ENCODE measurements around the gene COMMD4.

The COMMD4 gene

DNA sequence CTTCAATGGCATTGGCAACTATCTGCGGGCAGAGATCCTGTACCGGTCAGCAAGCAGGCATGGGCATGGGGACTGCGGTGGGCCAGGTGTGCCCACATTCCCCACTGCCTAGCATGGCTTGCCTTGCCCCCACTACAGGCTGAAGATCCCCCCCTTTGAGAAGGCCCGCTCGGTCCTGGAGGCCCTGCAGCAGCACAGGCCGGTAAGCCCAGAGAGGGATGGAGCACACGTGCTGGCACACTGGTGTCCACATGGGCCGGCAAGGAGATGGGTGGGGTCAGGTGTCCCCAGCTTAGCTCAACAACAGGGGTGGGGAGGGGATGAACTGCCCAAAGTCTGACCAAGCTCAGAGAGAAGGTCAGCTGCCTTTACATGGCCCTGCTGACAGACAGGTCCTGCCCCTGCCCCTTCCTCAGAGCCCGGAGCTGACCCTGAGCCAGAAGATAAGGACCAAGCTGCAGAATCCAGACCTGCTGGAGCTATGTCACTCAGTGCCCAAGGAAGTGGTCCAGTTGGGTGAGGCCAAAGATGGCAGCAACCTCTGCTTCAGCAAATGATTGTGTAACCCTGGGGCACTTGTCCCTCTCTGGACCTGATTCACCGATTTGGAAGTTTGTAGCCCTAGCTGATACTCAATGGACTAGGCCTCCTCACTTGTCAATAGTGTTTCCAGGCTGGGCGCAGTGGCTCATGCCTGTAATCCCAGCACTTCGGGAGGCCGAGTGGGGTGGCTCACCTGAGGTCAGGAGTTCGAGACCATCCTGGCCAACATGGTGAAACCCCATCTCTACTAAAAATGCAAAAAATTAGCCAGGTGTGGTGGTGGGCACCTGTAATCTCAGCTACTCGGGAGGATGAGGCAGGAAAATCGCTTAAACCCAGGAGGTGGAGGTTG is 16.6 kb downstream of the COMMD4 start:
- TF ChIP-seq JUND (IDR thresholded peaks at IDR 0.05; ENCODE audit: low read depth), result no peak
- in situ Hi-C loops (cut with HindIII; ENCODE audit: low pct_unique_long_range_greater_than_20kb, low sequenced_read_pairs), result no loop called here
- no peak for DNase-seq (ENCODE audit: low read depth in 1 of 2, low spot score in 1 of 2)

DNA sequence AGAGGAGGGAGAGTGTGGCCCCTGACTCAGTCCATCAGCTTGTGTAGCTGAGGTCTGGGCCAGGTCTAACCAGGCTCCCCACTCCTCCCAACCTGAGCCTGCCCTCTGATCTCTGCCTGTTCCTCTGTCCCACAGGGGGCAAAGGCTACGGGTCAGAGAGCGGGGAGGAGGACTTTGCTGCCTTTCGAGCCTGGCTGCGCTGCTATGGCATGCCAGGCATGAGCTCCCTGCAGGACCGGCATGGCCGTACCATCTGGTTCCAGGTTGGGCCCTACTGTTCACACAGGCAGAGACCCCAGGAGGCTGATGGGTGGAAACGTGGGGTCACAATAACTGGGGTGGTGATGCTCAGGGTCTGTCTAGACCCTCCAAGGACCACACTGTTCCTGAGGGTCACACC is 17.7 kb downstream of the COMMD4 start:
- no peak for DNase-seq (ENCODE audit: low read depth in 1 of 2, low spot score in 1 of 2)
- TF ChIP-seq JUND (IDR thresholded peaks at IDR 0.05; ENCODE audit: low read depth), result no peak
- in situ Hi-C loops (cut with HindIII; ENCODE audit: low pct_unique_long_range_greater_than_20kb, low sequenced_read_pairs), result no loop called here

DNA sequence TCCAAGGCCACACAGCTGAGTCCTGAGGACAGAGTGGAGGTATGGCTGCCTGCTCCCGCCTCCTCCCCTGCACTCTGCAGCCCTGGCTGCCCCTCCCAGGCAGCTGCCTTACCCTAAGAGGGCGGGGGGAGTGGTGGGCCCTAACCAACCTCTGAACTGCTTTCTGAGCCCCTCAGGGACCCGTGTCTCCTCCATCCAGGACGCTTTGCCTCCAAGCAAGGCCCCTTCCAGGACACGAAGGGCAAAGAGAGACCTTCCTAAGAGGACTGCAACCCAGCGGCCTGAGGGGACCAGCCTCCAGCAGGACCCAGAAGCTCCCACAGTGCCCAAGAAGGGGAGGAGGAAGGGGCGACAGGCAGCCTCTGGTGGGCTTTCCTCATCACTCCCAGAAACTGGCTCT is 18.6 kb downstream of the COMMD4 start:
- TF ChIP-seq JUND (IDR thresholded peaks at IDR 0.05; ENCODE audit: low read depth), result no peak
- no peak for DNase-seq (ENCODE audit: low read depth in 1 of 2, low spot score in 1 of 2)
- in situ Hi-C loops (cut with HindIII; ENCODE audit: low pct_unique_long_range_greater_than_20kb, low sequenced_read_pairs), result no loop called here

DNA sequence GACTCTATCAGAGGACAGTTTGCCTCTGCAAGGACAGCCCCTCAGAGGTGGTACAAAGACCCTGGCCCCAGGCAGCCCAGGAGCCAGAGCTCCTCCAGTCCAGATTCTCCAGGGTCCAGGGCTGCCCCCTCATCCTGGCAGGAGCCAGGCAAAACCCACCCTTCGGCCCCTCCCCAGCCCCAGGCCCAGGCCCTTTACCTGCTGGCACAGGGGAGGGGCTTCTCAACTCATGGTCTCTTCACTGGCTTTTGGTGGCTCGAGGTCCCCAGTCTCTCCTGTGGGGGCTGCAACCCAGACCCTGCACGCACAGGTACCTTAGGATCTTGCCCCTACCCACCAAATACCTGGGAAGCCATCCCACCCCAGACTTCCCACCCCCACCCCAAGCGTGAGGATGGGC is 19.5 kb downstream of the COMMD4 start:
- DNase-seq (ENCODE audit: low read depth in 1 of 2, low spot score in 1 of 2), result no peak
- in situ Hi-C loops (cut with HindIII; ENCODE audit: low pct_unique_long_range_greater_than_20kb, low sequenced_read_pairs), result no loop called here
- no peak for TF ChIP-seq JUND (IDR thresholded peaks at IDR 0.05; ENCODE audit: low read depth)

DNA sequence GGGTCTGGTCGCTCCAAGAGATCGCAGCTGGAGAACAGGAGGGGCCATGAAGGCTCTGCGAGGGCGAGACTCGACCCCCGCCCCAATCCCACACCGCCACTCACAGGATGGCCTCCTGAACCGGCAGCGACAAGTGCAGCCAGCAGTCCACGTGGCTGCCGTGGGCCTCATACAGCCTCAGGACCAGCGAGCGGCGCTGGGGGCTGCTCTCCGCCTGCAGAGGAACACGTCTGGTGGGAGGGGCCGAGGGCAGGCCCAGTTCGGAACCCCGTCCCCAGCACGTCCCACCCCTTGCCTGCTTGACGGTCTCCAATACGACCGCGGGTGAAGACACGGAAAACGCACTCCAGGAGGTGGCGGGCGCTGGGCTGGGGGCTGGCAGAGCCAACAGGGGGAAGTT is 20.1 kb downstream of the COMMD4 start:
- DNase-seq (ENCODE audit: low read depth in 1 of 2, low spot score in 1 of 2), result no peak

DNA sequence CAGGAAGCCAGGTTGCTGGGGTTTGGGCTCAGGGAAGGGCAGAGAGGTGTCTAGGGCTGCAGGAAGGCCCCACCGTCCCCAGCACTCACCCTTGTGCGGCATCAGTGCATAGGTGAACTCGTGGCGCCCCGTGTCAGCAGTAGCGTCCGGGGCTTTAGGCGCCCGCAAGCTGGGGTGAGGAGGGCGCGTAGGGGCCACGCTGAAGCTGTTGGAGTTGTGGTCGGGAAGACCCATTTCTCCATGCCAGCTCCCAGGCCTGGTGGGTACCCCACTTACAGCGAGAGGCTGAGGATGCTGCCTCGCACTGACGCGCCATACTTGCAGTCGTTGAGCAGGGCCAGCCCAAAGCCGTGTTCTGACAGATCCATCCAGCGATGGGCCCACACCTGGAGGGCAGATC is 20.7 kb downstream of the COMMD4 start:
- in situ Hi-C loops (cut with HindIII; ENCODE audit: low pct_unique_long_range_greater_than_20kb, low sequenced_read_pairs), result no loop called here
- no peak for TF ChIP-seq JUND (IDR thresholded peaks at IDR 0.05; ENCODE audit: low read depth)
- no peak for DNase-seq (ENCODE audit: low read depth in 1 of 2, low spot score in 1 of 2)

More for the DNA sequence above, 20.1 kb downstream of the COMMD4 start:
- in situ Hi-C loops (cut with HindIII; ENCODE audit: low pct_unique_long_range_greater_than_20kb, low sequenced_read_pairs), result no loop called here
- TF ChIP-seq JUND (IDR thresholded peaks at IDR 0.05; ENCODE audit: low read depth), result no peak

DNA sequence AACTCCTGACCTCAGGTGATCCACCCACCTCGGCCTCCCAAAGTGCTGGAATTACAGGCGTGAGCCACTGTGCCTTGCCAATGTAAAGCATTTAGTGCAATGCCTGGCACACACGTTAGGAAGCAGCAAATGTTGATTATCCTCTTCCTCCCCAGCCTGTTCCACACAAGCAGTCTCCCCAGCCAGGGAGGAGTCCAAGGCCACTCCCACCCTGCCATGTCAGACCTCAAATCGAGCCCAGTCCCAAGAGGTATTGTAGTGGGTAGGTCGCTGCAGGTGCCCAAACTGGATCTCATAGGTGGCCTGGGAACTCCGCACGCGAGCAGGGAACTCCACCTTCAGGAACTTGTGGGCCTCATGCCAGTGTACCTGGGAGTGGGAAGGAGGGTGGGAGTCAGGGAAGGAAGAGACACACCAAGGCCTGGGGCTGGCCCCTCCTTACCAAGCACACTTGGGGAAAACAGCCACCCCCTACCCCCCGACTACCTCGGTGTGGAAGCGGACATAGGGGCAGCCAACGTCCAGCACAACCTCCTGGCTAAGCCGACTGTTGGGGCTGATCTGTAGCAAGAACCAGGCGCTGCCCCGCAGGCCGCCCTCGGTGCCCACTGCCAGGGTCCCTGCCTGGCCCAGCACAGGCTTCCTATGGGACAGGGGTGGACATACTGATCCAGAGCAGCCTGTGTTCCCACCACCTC is 22.3 kb downstream of the COMMD4 start:
- TF ChIP-seq JUND (IDR thresholded peaks at IDR 0.05; ENCODE audit: low read depth), result no peak
- DNase-seq (ENCODE audit: low read depth in 1 of 2, low spot score in 1 of 2), result no peak
- in situ Hi-C loops (cut with HindIII; ENCODE audit: low pct_unique_long_range_greater_than_20kb, low sequenced_read_pairs), result no loop called here

DNA sequence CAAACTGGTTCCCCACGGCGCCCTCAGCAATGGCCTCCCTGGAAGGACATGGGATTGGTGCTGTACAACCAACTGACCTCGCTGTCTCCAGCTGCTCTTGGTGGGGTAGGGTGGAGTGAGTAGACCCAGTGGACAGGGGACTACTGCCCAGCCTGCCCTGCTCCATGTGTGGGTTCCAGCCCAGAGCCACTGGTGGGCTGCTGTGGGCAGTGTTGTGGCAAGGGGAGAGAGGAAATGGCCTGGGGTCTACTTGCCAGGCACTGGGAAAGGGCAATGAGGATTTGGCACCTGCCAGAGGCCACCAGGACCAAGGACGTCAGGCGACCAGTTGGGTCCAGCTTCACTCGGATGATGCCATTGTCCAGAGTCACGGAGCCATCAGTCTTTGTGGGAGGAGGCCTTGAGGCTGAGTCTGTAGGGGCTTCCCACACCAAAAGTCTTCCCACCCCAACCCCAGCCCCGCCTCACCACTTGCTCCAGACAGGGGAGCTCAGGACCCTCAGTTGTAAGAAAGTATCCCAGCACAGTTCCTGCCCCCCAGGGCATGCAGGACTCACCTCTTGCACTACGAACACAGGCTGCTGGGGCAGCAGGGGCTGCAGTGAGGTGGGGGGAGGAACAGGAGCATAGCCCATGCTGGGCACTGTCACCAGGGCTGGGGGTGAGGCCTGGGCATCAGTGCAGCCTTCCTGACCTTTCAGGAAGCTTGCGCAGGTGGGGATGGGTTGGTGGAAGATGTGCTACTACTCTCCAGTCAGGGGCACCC is 23.1 kb downstream of the COMMD4 start:
- in situ Hi-C loops (cut with HindIII; ENCODE audit: low pct_unique_long_range_greater_than_20kb, low sequenced_read_pairs), result no loop called here
- no peak for TF ChIP-seq JUND (IDR thresholded peaks at IDR 0.05; ENCODE audit: low read depth)
- no peak for DNase-seq (ENCODE audit: low read depth in 1 of 2, low spot score in 1 of 2)

DNA sequence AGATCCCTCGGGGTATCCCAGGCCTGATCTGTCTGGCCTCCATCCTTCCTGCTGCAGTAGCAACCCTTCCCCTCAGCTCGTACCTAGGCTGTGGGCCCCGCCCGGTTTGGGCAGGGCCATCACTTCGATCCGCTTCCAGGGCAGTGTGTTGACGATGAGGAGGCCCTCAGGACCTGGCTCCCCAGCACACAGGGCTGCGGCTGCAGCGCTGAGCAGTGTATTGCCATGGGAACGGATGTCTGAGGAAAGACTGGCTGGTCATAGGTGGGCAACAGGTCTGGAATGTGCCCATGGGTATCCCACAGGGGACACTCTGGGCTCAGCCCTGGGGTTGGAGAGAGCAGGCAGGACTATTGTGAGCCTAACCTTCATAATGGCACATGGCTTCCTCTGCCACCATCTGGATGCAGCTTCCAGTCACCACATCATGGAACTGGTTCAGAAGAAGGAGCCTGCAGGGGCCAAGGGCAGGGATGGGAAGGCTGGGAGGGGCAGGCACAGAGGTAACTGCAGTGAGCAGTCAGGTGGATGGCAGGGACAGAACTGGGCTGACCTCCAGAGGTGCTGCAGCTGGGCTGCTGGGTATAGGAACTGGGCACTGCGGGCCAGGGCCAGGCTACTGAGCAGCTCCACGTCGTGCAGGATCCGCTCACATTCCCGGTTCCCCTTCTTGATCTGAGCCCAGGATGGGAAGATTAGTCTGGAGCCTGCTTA is 23.8 kb downstream of the COMMD4 start:
- DNase-seq (ENCODE audit: low read depth in 1 of 2, low spot score in 1 of 2), result no peak
- no peak for TF ChIP-seq JUND (IDR thresholded peaks at IDR 0.05; ENCODE audit: low read depth)
- in situ Hi-C loops (cut with HindIII; ENCODE audit: low pct_unique_long_range_greater_than_20kb, low sequenced_read_pairs), result no loop called here

DNA sequence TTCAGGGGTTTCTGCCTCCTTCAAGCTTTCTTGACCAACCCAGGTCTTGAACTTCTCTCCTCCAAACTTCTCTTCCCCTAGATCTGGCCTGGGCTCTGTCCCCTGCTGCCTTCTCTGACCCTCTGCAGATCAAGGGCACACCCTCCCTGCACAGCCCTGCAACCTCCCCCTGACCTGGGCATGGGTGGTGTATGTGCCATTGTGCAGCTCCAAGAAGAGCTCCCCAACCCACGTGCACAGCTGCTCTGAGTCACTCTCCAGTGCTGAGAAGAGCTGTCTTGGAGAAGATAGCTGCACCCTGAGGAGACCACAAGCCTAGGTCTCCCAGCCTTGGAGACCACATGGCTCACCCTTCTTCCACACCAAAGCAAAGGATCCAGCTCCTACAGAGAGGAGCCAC is 24.5 kb downstream of the COMMD4 start:
- no peak for DNase-seq (ENCODE audit: low read depth in 1 of 2, low spot score in 1 of 2)
- in situ Hi-C loops (cut with HindIII; ENCODE audit: low pct_unique_long_range_greater_than_20kb, low sequenced_read_pairs), result no loop called here

DNA sequence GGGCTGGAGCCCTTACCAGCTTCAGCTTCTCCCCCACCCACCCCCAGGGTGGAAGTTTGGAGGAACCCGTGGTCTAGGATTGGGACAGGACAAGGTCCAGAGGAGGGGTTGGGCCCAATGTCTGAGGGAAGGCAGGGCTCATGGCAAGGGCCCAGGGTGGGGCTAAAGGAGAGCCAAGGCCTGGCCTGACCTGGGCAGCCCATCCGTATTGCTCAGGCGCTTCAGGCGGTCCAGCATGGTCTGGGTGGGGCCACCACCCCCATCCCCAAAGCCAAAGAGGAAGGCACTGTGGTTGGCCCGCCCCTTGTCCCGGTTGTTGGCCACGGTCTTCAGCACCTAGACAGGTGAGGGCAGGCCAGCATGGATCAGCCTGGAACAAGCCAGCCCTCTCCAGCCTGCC is 25.0 kb downstream of the COMMD4 start:
- in situ Hi-C loops (cut with HindIII; ENCODE audit: low pct_unique_long_range_greater_than_20kb, low sequenced_read_pairs), result no loop called here
- no peak for TF ChIP-seq JUND (IDR thresholded peaks at IDR 0.05; ENCODE audit: low read depth)
- DNase-seq (ENCODE audit: low read depth in 1 of 2, low spot score in 1 of 2), result no peak

More for the DNA sequence above, 24.5 kb downstream of the COMMD4 start:
- no peak for TF ChIP-seq JUND (IDR thresholded peaks at IDR 0.05; ENCODE audit: low read depth)

DNA sequence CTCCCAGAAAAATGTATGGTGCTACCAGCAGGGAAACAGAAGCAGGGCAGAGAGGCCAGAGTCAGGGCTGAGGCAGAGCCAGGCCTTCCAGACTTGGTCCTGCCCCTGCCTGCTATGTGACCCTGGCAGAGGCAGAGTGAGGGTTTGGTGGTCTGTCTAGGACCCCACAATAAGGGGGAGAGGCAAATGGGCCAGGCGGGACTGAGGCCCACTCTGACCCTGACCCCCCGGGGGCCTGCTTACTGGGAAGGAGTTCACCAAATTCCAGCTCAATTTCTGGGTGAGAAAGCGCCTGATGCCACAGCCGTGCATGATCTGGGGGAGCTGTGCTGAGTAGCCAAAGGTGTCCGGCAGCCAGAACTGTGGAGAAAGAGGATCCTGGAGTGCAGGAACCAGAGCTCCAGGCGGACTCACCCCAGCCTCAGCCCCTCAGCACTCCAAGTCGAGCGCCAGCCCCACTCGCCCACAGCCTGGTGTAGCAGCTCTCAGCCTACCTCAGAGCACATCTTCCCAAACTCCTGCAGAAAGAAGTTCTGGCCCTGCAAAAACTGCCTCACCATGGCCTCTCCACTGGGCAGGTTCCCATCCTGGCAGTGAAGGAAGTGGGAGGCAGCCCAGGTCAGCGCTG is 25.6 kb downstream of the COMMD4 start:
- TF ChIP-seq JUND (IDR thresholded peaks at IDR 0.05; ENCODE audit: low read depth), result no peak
- in situ Hi-C loops (cut with HindIII; ENCODE audit: low pct_unique_long_range_greater_than_20kb, low sequenced_read_pairs), result no loop called here
- no peak for DNase-seq (ENCODE audit: low read depth in 1 of 2, low spot score in 1 of 2)

Data from T47D (cell line).